Measurements from ENCODE around the gene BHLHE40. TPM values are rescaled to one million over a fixed set of nuclear protein-coding genes. Genes with fewer than 3 reads are reported as not detected.

The BHLHE40 gene
- total RNA-seq, 1 experiment from 2014 or later = 81.6 TPM

DNA sequence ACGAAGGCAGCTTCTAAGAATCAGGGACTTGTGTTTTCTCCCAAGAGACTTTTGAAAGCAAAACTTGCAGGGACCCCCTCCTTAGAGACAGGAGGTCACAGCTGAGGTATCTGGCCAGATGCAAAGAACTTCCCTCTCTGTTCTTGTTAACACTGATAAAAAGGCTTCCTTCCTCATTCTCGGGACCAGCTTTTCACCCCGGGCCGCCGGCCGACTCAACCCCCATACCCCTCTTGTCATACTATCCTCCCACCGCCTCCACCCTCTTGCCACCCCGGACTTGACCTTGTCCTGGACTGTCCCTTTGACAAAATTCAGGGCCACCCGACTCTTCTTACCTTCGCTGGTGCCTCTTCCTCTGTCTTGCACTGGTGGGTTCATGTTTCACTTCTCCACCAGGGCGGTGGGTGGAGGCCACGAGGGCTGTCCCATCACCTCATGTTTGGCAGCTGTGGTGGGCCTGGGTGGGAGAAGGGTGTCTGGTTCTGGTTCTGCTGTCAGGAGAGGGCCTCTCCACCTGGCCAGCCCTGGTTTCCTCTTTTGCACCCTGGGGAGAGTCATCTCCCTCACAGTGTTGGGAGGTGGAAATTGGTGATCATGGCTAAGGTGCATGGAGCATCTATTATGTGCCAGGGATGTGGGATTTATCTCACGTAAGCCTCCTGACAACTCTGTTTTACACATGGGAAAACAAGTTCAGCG lies 32.5 kb downstream of the BHLHE40 start:
- DNase-seq (ENCODE audit: low read depth, low spot score) = no peak
- Histone ChIP-seq H3K9me2 (ENCODE audit: insufficient read depth) (no peaks in the 10 kb centered on the region), H3K4me3 (replicated peaks in 1 of 2; ENCODE audit: low read depth in 1 of 2, low read length in 2 of 2) (no peak overlapping the region), H3K4me1 (ENCODE audit: control insufficient read depth in 1 of 2, insufficient read depth in 2 of 2, low read length in 2 of 2) (peaks cover 22 to 62% of the 10 kb centered on the region in 2 experiments), H3K27ac (ENCODE audit: low read depth, low read length) (no peak overlapping the region; the same call in 1 of the 2 replicates), H2AFZ (ENCODE audit: low read depth, low read length, poor library complexity, severe bottlenecking) (no peak overlapping the region), H3K9me3 (ENCODE audit: control insufficient read depth in 1 of 2, insufficient read depth in 1 of 2, low read depth in 1 of 2, low read length in 2 of 2) (no peaks in the 10 kb centered on the region), H3K36me3 (ENCODE audit: control insufficient read depth in 1 of 2, insufficient read depth in 2 of 2, low read length in 2 of 2) (no peaks in the 10 kb centered on the region), H4K20me1 (ENCODE audit: insufficient read depth) (no peaks in the 10 kb centered on the region), H3K79me2 (ENCODE audit: insufficient read depth, low read length) (no peaks in the 10 kb centered on the region), H3K4me2 (ENCODE audit: low read length) (no peak overlapping the region; the same call in 1 of the 2 replicates), H3K9ac (ENCODE audit: low read length) (no peak overlapping the region), H3K27me3 (ENCODE audit: insufficient read depth, low read length) (no peaks in the 10 kb centered on the region)
- no TSS peak for BruUV-seq (replicated peaks)
- TF ChIP-seq REST (IDR thresholded peaks at IDR 0.05; ENCODE audit: low read depth) = no peak
- no peak for TF ChIP-seq ELF1 (IDR thresholded peaks at IDR 0.05; ENCODE audit: borderline replicate concordance, low read depth)
- no peak for TF ChIP-seq SIN3A (IDR thresholded peaks at IDR 0.05; ENCODE audit: low read depth)
- no peak for TF ChIP-seq YY1 (IDR thresholded peaks at IDR 0.05; ENCODE audit: extremely low read depth, insufficient replicate concordance, low read depth, low read length)
- TF ChIP-seq CEBPB (IDR thresholded peaks at IDR 0.05; ENCODE audit: low read depth) = no peak
- no peak for TF ChIP-seq POLR2A (IDR thresholded peaks at IDR 0.05; ENCODE audit: borderline replicate concordance, extremely low read depth, insufficient read depth, insufficient read length)
- no peak for TF ChIP-seq ATF3 (IDR thresholded peaks at IDR 0.05)
- no peak for TF ChIP-seq TCF7L2 (IDR thresholded peaks at IDR 0.05; ENCODE audit: borderline replicate concordance, extremely low read depth, insufficient read depth, insufficient read length)
- TF ChIP-seq MAX (IDR thresholded peaks at IDR 0.05) = no peak
- no peak for TF ChIP-seq ZNF274 (IDR thresholded peaks at IDR 0.05; ENCODE audit: low read depth, low read length)
- no peak for TF ChIP-seq SRF (IDR thresholded peaks at IDR 0.05; ENCODE audit: low read depth)
- TF ChIP-seq ZBTB33 (IDR thresholded peaks at IDR 0.05; ENCODE audit: extremely low read depth, insufficient replicate concordance, low read length) = no peak
- TF ChIP-seq, protein P1, sequence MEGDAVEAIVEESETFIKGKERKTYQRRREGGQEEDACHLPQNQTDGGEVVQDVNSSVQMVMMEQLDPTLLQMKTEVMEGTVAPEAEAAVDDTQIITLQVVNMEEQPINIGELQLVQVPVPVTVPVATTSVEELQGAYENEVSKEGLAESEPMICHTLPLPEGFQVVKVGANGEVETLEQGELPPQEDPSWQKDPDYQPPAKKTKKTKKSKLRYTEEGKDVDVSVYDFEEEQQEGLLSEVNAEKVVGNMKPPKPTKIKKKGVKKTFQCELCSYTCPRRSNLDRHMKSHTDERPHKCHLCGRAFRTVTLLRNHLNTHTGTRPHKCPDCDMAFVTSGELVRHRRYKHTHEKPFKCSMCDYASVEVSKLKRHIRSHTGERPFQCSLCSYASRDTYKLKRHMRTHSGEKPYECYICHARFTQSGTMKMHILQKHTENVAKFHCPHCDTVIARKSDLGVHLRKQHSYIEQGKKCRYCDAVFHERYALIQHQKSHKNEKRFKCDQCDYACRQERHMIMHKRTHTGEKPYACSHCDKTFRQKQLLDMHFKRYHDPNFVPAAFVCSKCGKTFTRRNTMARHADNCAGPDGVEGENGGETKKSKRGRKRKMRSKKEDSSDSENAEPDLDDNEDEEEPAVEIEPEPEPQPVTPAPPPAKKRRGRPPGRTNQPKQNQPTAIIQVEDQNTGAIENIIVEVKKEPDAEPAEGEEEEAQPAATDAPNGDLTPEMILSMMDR (IDR thresholded peaks at IDR 0.05 in 2 of 3, conservative IDR thresholded peaks at IDR 0.05 in 1 of 3; ENCODE audit: borderline replicate concordance in 1 of 3, insufficient read depth in 1 of 3, low read depth in 2 of 3, low read length in 2 of 3) = no peak
- TF ChIP-seq SP1 (IDR thresholded peaks at IDR 0.05; ENCODE audit: low read depth) = no peak
- ATAC-seq = no peak
- CTCF ChIA-PET = interaction anchor here (1.1 kb wide), 1 partner anchor 35 kb away, joined by 3 read pairs; no protein-coding TSS in a partner anchor
- RAD21 ChIA-PET (ENCODE audit: low non-redundant PET in 1 of 2, low total read pairs in 2 of 2, uncharacterized antibody in 2 of 2, unreplicated experiment in 2 of 2) = no interaction called here
- intact Hi-C loops (cut with micrococcal nuclease) = no loop called here
- POLR2A ChIA-PET = interaction anchor here (0.9 to 3.6 kb wide), 4 partner anchors 11 to 17 kb away, joined by 3 to 22 read pairs (median 5); no protein-coding TSS in a partner anchor

Measured in HCT116 (cell line).